ENCODE measurements around the gene LAYN. TPM values are rescaled to one million over a fixed set of nuclear protein-coding genes. Genes with fewer than 3 reads are reported as not detected.

Gene LAYN
- total and polyA plus RNA-seq, 2 of the 13 experiments (the other 11 are each of a cell fraction or from before 2014, with no cell fraction given): 0.17 TPM; not detected in 1

DNA sequence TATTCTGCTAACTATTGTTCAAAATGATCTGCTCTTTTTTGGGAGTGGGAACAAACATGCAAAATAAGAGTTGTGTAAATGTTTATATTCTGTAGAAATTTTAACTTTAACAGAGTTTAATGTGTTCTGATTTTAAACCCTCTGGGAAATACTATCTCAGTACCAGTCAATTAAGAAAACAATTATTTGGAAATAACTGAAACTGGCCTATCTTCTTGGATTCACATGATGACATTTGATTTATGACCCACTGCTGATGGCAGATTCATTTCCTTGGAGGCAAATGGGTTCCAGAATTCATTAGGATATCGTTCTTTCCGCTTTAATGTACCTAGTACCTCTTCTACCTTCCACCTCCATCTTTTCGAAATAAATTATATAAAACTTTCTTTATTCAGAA is 67.2 kb downstream of the LAYN start:
- CTCF ChIA-PET (ENCODE audit: low intra/inter-chr PET ratio, low total read pairs): no interaction called here
- H3K27ac ChIP-seq (ENCODE audit: extremely low read length, insufficient read depth, low read length): no peak overlapping the region
- in situ Hi-C loops (cut with HindIII; ENCODE audit: extremely low pct_ligation_motif_present, low pct_unique_long_range_greater_than_20kb) (no loop called here), intact Hi-C loops (cut with micrococcal nuclease; ENCODE audit: unreplicated experiment) (no loop called here)
- FAIRE-seq (no peak), ATAC-seq (no peak), DNase-seq (ENCODE audit: low spot score) (no peak)
- POLR2A ChIA-PET: no interaction called here
- H2AFZ ChIP-seq (ENCODE audit: low read length): no peak overlapping the region
- peaks cover 41% of the 10 kb centered on the region for H3K4me1 ChIP-seq (ENCODE audit: insufficient read depth, low read length)
- H3K4me2 ChIP-seq (ENCODE audit: low read depth, low read length): no peak overlapping the region
- no peak for TF ChIP-seq PAF1 (CRISPR knock-in tag; IDR thresholded peaks at IDR 0.05)
- TF ChIP-seq ZNF790 (CRISPR knock-in tag; IDR thresholded peaks at IDR 0.05; ENCODE audit: borderline replicate concordance): no peak
- TF ChIP-seq NFIC (IDR thresholded peaks at IDR 0.05; ENCODE audit: low read length): no peak
- no peak for TF ChIP-seq RFX3 (CRISPR knock-in tag; IDR thresholded peaks at IDR 0.05)
- TF ChIP-seq ZNF773 (CRISPR knock-in tag; IDR thresholded peaks at IDR 0.05; ENCODE audit: borderline replicate concordance): no peak
- no peak for TF ChIP-seq SOX13 (IDR thresholded peaks at IDR 0.05)
- TF ChIP-seq SOX13 (CRISPR knock-in tag; conservative IDR thresholded peaks at IDR 0.05 in 1 of 2, IDR thresholded peaks at IDR 0.05 in 1 of 2): no peak
- no peak for TF ChIP-seq ZNF350 (CRISPR knock-in tag; IDR thresholded peaks at IDR 0.05; ENCODE audit: borderline replicate concordance, low read depth)
- no peak for TF ChIP-seq MATR3 (CRISPR knock-in tag; IDR thresholded peaks at IDR 0.05)
- no peak for TF ChIP-seq ATAD3A (CRISPR knock-in tag; IDR thresholded peaks at IDR 0.05)
- no peak for TF ChIP-seq SP140L (CRISPR knock-in tag; IDR thresholded peaks at IDR 0.05; ENCODE audit: borderline replicate concordance)
- TF ChIP-seq NR1H2 (CRISPR knock-in tag; IDR thresholded peaks at IDR 0.05; ENCODE audit: borderline replicate concordance, low read depth): no peak
- TF ChIP-seq PITX1 (CRISPR knock-in tag; IDR thresholded peaks at IDR 0.05): no peak
- TF ChIP-seq GABPA (IDR thresholded peaks at IDR 0.05; ENCODE audit: low read depth, low read length): no peak
- no peak for TF ChIP-seq GABPA (CRISPR knock-in tag; IDR thresholded peaks at IDR 0.05; ENCODE audit: low read depth)
- no peak for TF ChIP-seq RBM39 (IDR thresholded peaks at IDR 0.05; ENCODE audit: low read depth, low read length, poor library complexity, severe bottlenecking)
- no peak for TF ChIP-seq ZMYM4 (CRISPR knock-in tag; IDR thresholded peaks at IDR 0.05)
- no peak for TF ChIP-seq KLF13 (CRISPR knock-in tag; IDR thresholded peaks at IDR 0.05)
- no peak for TF ChIP-seq MTF1 (CRISPR knock-in tag; IDR thresholded peaks at IDR 0.05)
- no peak for TF ChIP-seq ZNF761 (CRISPR knock-in tag; conservative IDR thresholded peaks at IDR 0.05)
- no peak for TF ChIP-seq ZNF44 (CRISPR knock-in tag; IDR thresholded peaks at IDR 0.05)
- no peak for TF ChIP-seq MAFG (CRISPR knock-in tag; IDR thresholded peaks at IDR 0.05)
- H3K4me3 ChIP-seq (replicated peaks in 1 of 3; ENCODE audit: insufficient read depth in 1 of 3, low read depth in 2 of 3, low read length in 3 of 3): no peak overlapping the region
- no peaks in the 10 kb centered on the region for H3K9me3 ChIP-seq (ENCODE audit: low read length)
- H3K9ac ChIP-seq (ENCODE audit: insufficient read depth, low read depth, low read length): no peak overlapping the region
- no TSS peak for BruUV-seq (replicated peaks)
- peaks cover 10% of the 10 kb centered on the region for H4K20me1 ChIP-seq (ENCODE audit: insufficient read depth, low read length)
- 98% methylated on average over 3 of the region's 3 CpGs for WGBS (ENCODE audit: low lambda C conversion rate)
- H3K79me2 ChIP-seq (ENCODE audit: insufficient read depth, low read length): peaks cover 62% of the 10 kb centered on the region
- no peaks in the 10 kb centered on the region for H3K27me3 ChIP-seq (ENCODE audit: control insufficient read depth in 1 of 2, insufficient read depth in 2 of 2, low read length in 2 of 2)
- no peaks in the 10 kb centered on the region for H3K36me3 ChIP-seq (replicated peaks in 1 of 2; ENCODE audit: control insufficient read depth in 1 of 2, insufficient read depth in 2 of 2, low read length in 2 of 2)

MicroRNAs encoded within 50 kb of the gene (microRNA counts, 767-probe panel; counts per million panel counts)
- microRNA hsa-miR-34b-3p (not detected), microRNA hsa-miR-34c-3p (not detected), microRNA hsa-miR-34c-5p (not detected)

Small RNAs within 50 kb of the gene (microRNA-seq; reads per million reads assigned to microRNA genes)
- gene MIR34B (0.68 reads per million), gene MIR34C (6.3 reads per million, percentile 37 among the genes with 10 or more reads in this experiment)

Small RNAs within 50 kb of the gene (small RNA-seq; reads per million reads assigned to genes)
- gene MIR34B (ENCODE audit: insufficient read depth in 2 of 3, insufficient read length in 3 of 3, low read depth in 2 of 3, low replicate concordance in 1 of 3) (0 reads per million in 3 experiments), gene MIR34C (ENCODE audit: insufficient read depth in 2 of 3, insufficient read length in 3 of 3, low read depth in 2 of 3, low replicate concordance in 1 of 3) (0 reads per million in 3 experiments)

Other genes starting within 250 kb of the LAYN start
- 4.9 and 7.8 TPM in 2 replicates for gene POU2AF3, start 242.2 kb upstream of the LAYN start, total RNA-seq (2016; rRNA removed; fragmentation: Illumina TruSeq; extraction: Trizol)
- 70.7 and 71.2 TPM in 2 replicates for gene POU2AF3, start 242.2 kb upstream of the LAYN start, polyA plus RNA-seq (2011; rRNA removed)
- 1.8 and 1.9 TPM in 2 replicates for gene POU2AF1, start 161.4 kb upstream of the LAYN start, total RNA-seq (2016; rRNA removed; fragmentation: Illumina TruSeq; extraction: Trizol)
- 3.6 and 5.3 TPM in 2 replicates for gene POU2AF1, start 161.4 kb upstream of the LAYN start, polyA plus RNA-seq (2011; rRNA removed)
- not detected in 2 replicates for gene BTG4, start 28.3 kb upstream of the LAYN start, total RNA-seq (2016; rRNA removed; fragmentation: Illumina TruSeq; extraction: Trizol)
- not detected in 2 replicates for gene BTG4, start 28.3 kb upstream of the LAYN start, polyA plus RNA-seq (2011; rRNA removed)
- gene HOATZ, start 25.9 kb upstream of the LAYN start, total RNA-seq (2016; rRNA removed; fragmentation: Illumina TruSeq; extraction: Trizol): not detected in 2 replicates
- gene HOATZ, start 25.9 kb upstream of the LAYN start, polyA plus RNA-seq (2011; rRNA removed): not detected in 2 replicates
- gene SIK2, start 61.7 kb downstream of the LAYN start, total RNA-seq (2016; rRNA removed; fragmentation: Illumina TruSeq; extraction: Trizol): 8.1 and 11.0 TPM in 2 replicates
- 11.5 and 15.4 TPM in 2 replicates for gene SIK2, start 61.7 kb downstream of the LAYN start, polyA plus RNA-seq (2011; rRNA removed)
- 56.8 and 93.9 TPM in 2 replicates for gene PPP2R1B, start 225.7 kb downstream of the LAYN start, total RNA-seq (2016; rRNA removed; fragmentation: Illumina TruSeq; extraction: Trizol)
- gene PPP2R1B, start 225.7 kb downstream of the LAYN start, polyA plus RNA-seq (2011; rRNA removed): 20.9 and 22.1 TPM in 2 replicates